G401.6 (cell line): ENCODE measurements around the gene SIGLEC8.
"Not testable (repeated sequence)": the region's sequence is repeated elsewhere in the genome, so short reads cannot be mapped to it uniquely, and the experiment has no call there.

ENCODE experiments used
- FAIRE-seq: peaks from 2 replicates; lab custom pipeline; 2012; peaks lifted over from hg19 to GRCh38; lab: Jason Lieb, UNC

Gene SIGLEC8

DNA sequence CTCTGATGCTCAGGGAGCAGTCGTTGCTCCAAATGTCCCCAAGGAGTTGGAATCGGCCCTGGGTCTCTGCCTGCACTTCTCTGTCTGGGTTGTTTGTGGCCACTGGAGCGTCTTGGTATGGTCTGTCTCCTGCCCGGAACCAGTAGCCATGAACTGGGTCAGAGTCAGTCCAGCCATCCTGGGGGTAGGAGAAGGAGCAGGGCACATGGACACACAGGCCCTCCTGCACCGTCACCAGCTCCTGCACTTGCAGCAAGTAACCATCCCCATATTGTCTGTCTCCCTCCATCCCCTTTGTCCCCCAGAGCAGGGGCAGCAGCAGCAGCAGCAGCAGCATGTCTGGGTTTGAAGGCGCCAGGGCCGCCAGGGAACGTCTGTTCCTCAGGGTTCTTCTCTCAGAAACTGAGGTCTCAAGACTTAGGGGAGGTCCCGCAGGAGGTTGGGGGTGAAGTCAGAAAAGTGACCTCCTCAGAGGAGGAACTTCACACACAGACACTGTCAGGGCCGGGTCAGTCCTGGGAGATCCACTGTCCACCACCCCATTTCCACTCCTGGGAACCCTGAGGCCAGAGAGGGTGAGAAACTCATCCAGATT, at the start of gene SIGLEC8:
TSS of gene SIGLEC8 (minus strand) at position 404 of the 595 bp plus-strand sequence. CDS start at position 337, 67 bp downstream.
- no peak for FAIRE-seq

DNA sequence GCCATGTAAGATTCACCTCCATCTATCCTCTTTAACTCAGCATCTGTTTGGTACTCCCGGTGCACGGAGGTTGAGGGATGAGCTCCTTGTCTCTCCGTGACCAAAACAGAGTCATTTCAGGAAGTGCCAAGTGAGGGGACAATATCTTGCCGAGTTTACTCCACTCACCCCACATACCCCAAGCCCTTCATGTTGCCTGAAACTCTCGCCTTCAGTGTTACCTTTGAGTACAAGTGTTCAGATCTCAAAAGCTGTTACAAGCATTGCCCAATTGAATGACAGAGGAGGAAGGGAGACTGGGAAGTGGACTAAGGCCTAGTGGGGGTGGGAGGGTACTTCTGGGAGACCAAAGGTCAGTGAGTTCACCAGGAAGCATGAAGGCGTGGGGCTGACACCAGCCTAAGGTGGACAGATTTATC, 49.4 kb upstream of the SIGLEC8 start:
- no peak for FAIRE-seq

GRCh38 chr19:51507192-51507591, 48.9 kb upstream of the SIGLEC8 start:
- no peak for FAIRE-seq

GRCh38 chr19:51505904-51506303, 47.6 kb upstream of the SIGLEC8 start:
- no peak for FAIRE-seq

DNA sequence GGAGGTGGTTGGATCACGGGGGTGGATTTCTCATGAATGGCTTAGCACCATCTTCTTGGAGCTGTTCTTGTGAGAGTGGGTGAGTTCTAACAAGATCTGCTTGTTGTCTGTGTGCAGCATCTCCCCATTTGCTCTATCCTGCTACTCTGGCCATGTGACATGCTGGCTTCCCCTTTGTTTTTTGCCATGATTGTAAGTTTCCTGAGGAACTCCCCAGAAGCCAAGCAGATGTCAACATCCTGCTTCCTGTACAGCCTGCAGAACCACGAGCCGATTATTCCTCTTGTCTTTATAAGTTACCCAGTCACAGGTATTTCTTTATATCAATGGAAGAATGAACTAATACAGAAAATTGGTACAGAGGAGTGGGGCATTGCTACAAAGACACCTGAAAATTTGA, 45.6 kb upstream of the SIGLEC8 start:
- no peak for FAIRE-seq

GRCh38 chr19:51503286-51503817, 45.1 kb upstream of the SIGLEC8 start:
- no peak for FAIRE-seq

GRCh38 chr19:51501594-51502263, 43.5 kb upstream of the SIGLEC8 start, which contains the start of gene SIGLEC12:
TSS of gene SIGLEC12 (minus strand) at chr19:51501800. CDS start at chr19:51501733, 67 bp downstream.
- no peak for FAIRE-seq

DNA sequence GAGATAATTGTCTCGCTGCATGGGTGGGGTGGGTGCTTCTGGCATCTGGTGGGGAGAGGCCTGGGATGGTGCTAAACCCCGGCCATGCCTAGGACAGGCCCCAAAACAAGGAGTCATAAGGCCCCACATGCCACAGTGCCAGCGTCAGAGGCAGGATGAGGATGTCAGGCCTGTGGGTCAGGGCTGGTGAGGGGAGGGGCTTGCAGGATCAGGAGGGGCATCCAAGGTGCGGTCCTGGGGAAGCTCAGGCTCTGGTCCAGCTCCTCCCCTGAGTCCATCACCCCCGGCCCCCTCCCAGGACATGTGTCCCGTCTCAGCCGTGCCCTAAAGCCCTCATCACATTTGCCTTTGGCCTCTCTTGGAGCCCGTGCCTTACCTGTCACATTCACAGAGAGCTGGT, 42.7 kb upstream of the SIGLEC8 start:
- not testable (repeated sequence) for FAIRE-seq

- no peak for FAIRE-seq
Measured at GRCh38 chr19:51497666-51498065, 39.4 kb upstream of the SIGLEC8 start.

DNA sequence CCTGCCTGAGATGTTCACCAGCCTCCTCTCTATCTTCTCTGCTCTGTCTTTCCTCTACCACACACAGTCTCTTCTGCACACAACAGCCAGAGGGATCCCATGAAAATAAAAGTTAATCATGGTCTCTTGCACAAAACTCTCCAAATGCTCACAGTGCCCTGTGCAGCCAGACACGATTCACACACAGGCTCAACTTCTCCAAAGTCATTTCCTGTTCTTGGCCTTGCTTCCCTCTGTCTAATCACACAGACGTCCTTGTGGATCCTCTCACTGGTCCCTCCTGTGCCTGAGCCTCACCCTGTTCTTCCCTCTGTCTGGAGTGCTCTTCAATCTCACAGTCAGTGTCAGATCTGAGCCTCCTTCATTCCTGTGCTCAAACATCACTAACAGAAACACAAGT, 35.5 kb upstream of the SIGLEC8 start:
- no peak for FAIRE-seq

- FAIRE-seq, result no peak
Measured at GRCh38 chr19:51491586-51491985, 33.3 kb upstream of the SIGLEC8 start.

DNA sequence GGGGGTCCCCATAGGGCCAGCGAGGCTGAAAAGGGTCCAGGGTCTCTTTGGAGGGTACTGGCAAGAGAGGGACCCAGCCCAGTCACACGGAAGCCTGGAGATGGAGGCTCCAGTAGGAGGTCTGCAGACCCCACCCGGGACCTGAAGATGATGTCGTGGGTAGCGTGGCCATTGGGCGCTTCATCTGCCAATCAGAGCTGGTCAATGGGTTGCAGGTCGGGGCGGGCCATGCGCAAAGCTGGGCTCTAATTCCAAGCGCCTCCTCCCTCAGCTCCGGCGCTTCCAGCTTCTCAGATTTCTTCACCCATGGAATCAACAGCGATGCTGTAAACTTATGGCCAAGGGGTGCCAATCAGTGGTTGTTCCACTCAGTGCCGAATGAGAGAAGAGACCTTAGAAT, 32.4 kb upstream of the SIGLEC8 start:
- FAIRE-seq, result no peak

DNA sequence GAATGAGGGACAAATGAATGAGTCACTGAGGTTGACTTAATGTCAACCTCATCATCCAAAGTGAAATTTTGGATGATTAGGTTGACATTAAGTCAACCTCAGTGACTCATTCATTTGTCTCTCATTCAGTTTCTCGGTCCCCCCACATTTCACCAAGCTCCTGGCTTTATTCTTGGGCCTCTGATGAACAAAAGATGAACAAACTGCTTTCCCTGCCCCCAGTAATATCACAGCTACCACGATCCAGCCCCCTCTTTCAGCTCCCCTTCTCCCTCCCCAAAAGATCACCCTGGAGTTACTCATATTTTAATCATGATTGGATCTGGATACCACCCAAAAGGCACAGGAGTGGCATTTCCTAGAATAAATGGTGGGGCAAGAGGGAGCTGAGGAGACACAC, 30.9 kb upstream of the SIGLEC8 start:
- FAIRE-seq, result no peak

DNA sequence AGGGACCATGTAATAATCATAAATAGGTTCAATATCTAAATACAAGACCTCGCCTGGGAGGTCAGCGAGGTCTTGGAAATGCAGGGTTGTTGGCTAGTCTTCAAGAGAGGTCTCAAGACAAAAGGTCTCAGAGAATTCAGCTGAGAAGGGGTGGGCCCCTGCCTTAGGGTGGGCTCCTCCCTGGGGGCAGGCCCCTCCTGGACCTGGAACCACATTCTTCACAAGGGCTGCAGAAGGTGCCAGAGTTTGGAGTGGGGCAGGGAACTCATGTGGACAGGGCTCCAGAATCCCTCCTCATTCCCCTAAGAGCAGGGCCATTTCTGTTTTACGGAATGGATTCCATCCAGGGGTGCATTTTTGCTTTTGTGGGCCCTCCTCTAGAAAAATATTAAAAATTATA, 30.2 kb upstream of the SIGLEC8 start:
- no peak for FAIRE-seq

- FAIRE-seq, result no peak
Measured at GRCh38 chr19:51485960-51486660, 27.9 kb upstream of the SIGLEC8 start.

- FAIRE-seq, result no peak
Measured at GRCh38 chr19:51480590-51480989, 22.3 kb upstream of the SIGLEC8 start.

DNA sequence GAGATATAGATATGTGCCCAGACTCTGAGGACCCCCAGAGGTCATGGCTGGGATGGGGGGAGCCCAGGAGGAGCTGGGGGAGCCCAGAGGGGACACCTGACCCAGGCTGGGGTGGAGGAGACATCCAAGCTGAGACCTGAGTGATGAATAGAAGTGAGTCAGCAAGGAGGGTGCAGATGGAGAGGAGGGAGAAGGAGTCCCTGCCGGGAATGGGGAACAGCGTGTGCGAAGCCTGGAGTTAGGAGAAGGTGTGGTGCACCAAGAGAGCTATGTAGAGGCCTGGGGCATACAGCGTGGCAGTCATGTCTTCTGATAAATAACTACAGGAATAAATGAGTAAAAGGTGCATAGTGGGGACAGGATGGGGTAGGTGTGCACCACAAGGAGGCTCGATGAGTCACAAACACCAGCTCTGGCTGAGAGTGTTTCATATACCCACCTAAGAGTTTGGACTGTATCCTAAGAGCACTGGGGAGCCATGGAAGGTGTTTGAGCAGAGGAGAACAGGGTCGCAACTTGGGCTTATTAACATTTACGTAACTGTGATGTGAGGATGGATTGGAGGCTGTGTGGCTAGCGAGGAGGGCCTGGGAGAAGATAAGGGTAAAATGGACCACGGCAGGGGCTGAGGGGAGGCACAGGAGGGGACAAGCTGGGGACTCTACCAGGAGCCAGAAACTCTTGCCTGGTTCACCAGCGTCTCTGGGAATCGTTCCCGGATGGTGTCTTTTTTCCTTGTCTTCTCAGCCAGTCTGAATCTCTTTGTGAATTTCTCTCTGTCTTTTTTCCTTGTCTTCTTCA, 21.5 kb upstream of the SIGLEC8 start:
- no peak for FAIRE-seq

- FAIRE-seq, result no peak
Measured at GRCh38 chr19:51478381-51479234, 20.4 kb upstream of the SIGLEC8 start, which contains the start of gene CEACAM18. TSS of gene CEACAM18 (plus strand) at chr19:51478539.

DNA sequence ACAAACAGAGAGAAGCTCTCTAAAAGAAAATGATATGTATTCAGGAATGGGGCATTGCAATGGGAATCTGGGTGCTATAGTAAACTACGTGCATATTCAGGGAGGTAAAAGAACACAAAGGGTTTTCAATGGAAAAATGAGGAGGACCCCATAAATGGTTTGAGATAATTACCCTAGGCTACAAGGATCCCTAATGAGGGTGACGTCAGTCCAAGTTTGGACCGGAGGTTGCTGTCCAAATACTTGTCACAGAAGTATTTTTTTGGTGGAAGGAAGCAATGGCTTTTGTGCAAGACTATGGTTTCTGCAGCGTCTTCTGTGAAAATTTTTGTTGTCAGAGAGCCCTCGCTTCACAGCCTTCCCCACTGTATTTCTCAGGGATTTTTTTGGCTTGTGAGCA, 19.1 kb upstream of the SIGLEC8 start:
- FAIRE-seq, result no peak

GRCh38 chr19:51476164-51476563, 17.9 kb upstream of the SIGLEC8 start:
- FAIRE-seq, result no peak

GRCh38 chr19:51473009-51473707, 14.9 kb upstream of the SIGLEC8 start:
- FAIRE-seq, result no peak
